Spleen (tissue), 7 donors: ENCODE data around the gene RRBP1.

Source experiments
- POLR2A ChIP-seq, 3 donors: fragments of 450-650 bp; IDR thresholded peaks; one replicate each; pipeline ENCODE4 v1.5.1; 2017; ENCODE audit warnings: antibody characterized with exemption in 3 of 3, mild to moderate bottlenecking in 1 of 3
- TF ChIP-seq, protein P1 (sequence below), 11 experiments: fragments of 200-600 bp in 7 of 11; fragments of 450-650 bp in 4 of 11; sonication (generic) in 4 of 11; IDR thresholded peaks in 8 of 11; conservative IDR thresholded peaks in 3 of 11; 1 replicate in 7 of 11; 2 replicates in 4 of 11; pipeline versions ENCODE4 v1.4.0 to v1.8.0; 2016 to 2021; ENCODE audit warnings: antibody characterized with exemption in 11 of 11, inconsistent platforms in 4 of 11, mild to moderate bottlenecking in 1 of 11
- donor health status: DM: no; HTN: no; CAD: no; lungs with moderate emphysema.
- donor health status: DM: no; HTN: no; CAD: no.
- donor health status: DM: no; HTN: no; CAD: no.

DNA sequence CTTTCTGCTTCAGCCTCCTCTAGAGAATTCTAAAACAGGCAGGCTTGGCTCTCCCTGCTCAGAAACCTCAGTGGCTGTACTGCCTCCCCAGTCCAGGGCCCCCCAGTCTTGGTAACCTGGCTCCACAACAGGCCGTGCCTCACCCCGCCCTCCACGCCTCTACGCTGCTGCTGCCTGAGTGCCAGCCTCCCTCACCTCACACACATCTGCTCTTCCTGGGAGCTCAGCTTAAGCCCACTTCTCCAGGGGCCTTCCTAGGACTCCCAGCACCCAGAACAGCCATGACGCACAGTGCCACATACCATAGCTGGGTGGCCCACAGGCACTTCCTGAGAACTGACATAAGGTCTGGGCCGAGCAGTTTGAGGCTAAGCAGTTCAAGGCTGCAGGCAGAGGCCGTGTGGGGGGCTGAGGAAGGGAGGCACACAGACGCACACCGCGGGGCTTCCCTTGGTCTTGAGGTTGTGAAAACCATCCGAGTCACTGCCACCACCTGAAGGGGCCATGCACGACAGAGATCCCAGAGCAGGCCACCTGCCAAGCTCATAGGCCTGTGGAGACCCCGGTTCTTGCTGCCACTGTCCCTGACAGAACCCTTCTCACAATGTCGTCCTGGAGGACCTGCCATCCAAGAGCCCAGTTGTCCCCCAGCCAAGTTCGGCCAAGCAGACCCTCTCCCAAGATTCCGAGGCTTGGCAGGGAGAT is 69.6 kb downstream of the RRBP1 start:
- no peak for TF ChIP-seq POLR2A (IDR thresholded peaks at IDR 0.05)
- TF ChIP-seq, protein P1, sequence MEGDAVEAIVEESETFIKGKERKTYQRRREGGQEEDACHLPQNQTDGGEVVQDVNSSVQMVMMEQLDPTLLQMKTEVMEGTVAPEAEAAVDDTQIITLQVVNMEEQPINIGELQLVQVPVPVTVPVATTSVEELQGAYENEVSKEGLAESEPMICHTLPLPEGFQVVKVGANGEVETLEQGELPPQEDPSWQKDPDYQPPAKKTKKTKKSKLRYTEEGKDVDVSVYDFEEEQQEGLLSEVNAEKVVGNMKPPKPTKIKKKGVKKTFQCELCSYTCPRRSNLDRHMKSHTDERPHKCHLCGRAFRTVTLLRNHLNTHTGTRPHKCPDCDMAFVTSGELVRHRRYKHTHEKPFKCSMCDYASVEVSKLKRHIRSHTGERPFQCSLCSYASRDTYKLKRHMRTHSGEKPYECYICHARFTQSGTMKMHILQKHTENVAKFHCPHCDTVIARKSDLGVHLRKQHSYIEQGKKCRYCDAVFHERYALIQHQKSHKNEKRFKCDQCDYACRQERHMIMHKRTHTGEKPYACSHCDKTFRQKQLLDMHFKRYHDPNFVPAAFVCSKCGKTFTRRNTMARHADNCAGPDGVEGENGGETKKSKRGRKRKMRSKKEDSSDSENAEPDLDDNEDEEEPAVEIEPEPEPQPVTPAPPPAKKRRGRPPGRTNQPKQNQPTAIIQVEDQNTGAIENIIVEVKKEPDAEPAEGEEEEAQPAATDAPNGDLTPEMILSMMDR (IDR thresholded peaks at IDR 0.05 in 8 of 11, conservative IDR thresholded peaks at IDR 0.05 in 3 of 11) = no peak
